Measurements from ENCODE around the gene MACF1.
"Not testable (repeated sequence)": the region's sequence is repeated elsewhere in the genome, so short reads cannot be mapped to it uniquely, and the experiment has no call there.

MACF1 gene

GRCh38 chr1:39474810-39475209 lies 270.3 kb downstream of the MACF1 start:
- DNase-seq: no peak

GRCh38 chr1:39475551-39475950 lies 271.1 kb downstream of the MACF1 start:
- DNase-seq: not testable (repeated sequence)

GRCh38 chr1:39478126-39478915 lies 273.8 kb downstream of the MACF1 start:
- DNase-seq: no peak

- DNase-seq: no peak
Measured at GRCh38 chr1:39481289-39481688, 276.8 kb downstream of the MACF1 start.

GRCh38 chr1:39483276-39483675 lies 278.8 kb downstream of the MACF1 start:
- DNase-seq: no peak

GRCh38 chr1:39484564-39484963 lies 280.1 kb downstream of the MACF1 start:
- no peak for DNase-seq

- no peak for DNase-seq
Measured at GRCh38 chr1:39485046-39485803, 280.7 kb downstream of the MACF1 start.

- no peak for DNase-seq
Measured at GRCh38 chr1:39488012-39488545, 283.6 kb downstream of the MACF1 start.

GRCh38 chr1:39488793-39489566 lies 284.5 kb downstream of the MACF1 start:
- no peak for DNase-seq

GRCh38 chr1:39489567-39490239 lies 285.2 kb downstream of the MACF1 start:
- no peak for DNase-seq

GRCh38 chr1:39490596-39491145 lies 286.2 kb downstream of the MACF1 start:
- DNase-seq: no peak

- peak; percentile 46 for DNase-seq
Measured at GRCh38 chr1:39491146-39491921, 286.8 kb downstream of the MACF1 start, which contains the start of gene BMP8A. TSS of gene BMP8A (plus strand) at chr1:39491636. CDS start at chr1:39491992, 356 bp downstream.

- DNase-seq: not testable (repeated sequence)
Measured at GRCh38 chr1:39492118-39493042, 287.9 kb downstream of the MACF1 start.

- DNase-seq: not testable (repeated sequence)
Measured at GRCh38 chr1:39493043-39493810, 288.7 kb downstream of the MACF1 start.

- DNase-seq: no peak
Measured at GRCh38 chr1:39494671-39495410, 290.3 kb downstream of the MACF1 start.

- DNase-seq: not testable (repeated sequence)
Measured at GRCh38 chr1:39496520-39496919, 292.0 kb downstream of the MACF1 start.

- DNase-seq: no peak
Measured at GRCh38 chr1:39497585-39497984, 293.1 kb downstream of the MACF1 start.

- not testable (repeated sequence) for DNase-seq
Measured at GRCh38 chr1:39498096-39498710, 293.7 kb downstream of the MACF1 start.

Measured in stimulated activated CD4-positive, alpha-beta T cell treated with anti-CD3 and anti-CD28 coated beads, Interleukin-1b, Interleukin-23, amount 100 ng/mL, for 48 hours (primary cell).